Chondrocyte (in vitro differentiated cells): Measurements from ENCODE around the gene AIFM2. TPM values are rescaled to one million over a fixed set of nuclear protein-coding genes. Genes with fewer than 3 reads are reported as not detected.

Experiments
- DNase-seq: peaks from one replicate; pipeline ENCODE4 v3.0.0; 2021; ENCODE audit warnings: mixed read lengths, low spot score
- H3K27ac Mint-ChIP-seq: one replicate; pipeline ENCODE4 v1.8.0; 2021; ENCODE audit warnings: mild to moderate bottlenecking, moderate library complexity, mixed read lengths; ENCODE audit not compliant: unreplicated experiment
- H3K27me3 Mint-ChIP-seq: 2 replicates; pipeline ENCODE4 v1.8.0; 2021; ENCODE audit warnings: low read depth, mixed read lengths
- H3K36me3 Mint-ChIP-seq: 2 replicates; pipeline ENCODE4 v1.8.0; 2021; ENCODE audit warnings: low read depth, mixed read lengths
- H3K4me1 Mint-ChIP-seq: 2 replicates; pipeline ENCODE4 v1.8.0; 2021; ENCODE audit warnings: low read depth, mild to moderate bottlenecking, mixed read lengths
- H3K4me3 Mint-ChIP-seq: one replicate; pipeline ENCODE4 v1.8.0; 2021; ENCODE audit warnings: mild to moderate bottlenecking, moderate library complexity, mixed read lengths; ENCODE audit not compliant: unreplicated experiment
- H3K9me3 Mint-ChIP-seq: 2 replicates; pipeline ENCODE4 v1.8.0; 2021; ENCODE audit warnings: low read depth, mixed read lengths
- CTCF ChIP-seq: fragments of 200-600 bp; sonication (generic); IDR thresholded peaks from 2 replicates; pipeline ENCODE4 v1.5.0; 2021; ENCODE audit warnings: antibody characterized with exemption, mild to moderate bottlenecking, moderate library complexity
- total RNA-seq: library from RNA; stranded (reverse); gene quantifications from 3 replicates; pipeline ENCODE4 v1.2.1, GENCODE V29; 2021

The AIFM2 gene
- total RNA-seq, 1 donor from 2014 or later: 10.3 TPM

GRCh38 chr10:70139997-70140250 is 7.3 kb upstream of the AIFM2 start:
- TF ChIP-seq CTCF: no peak
- no peaks in the 10 kb centered on the region for H3K9me3 Mint-ChIP-seq
- no peak for DNase-seq
- no peak overlapping the region for H3K27ac Mint-ChIP-seq
- no peak overlapping the region for H3K4me3 Mint-ChIP-seq
- peaks cover 6% of the 10 kb centered on the region for H3K4me1 Mint-ChIP-seq
- H3K27me3 Mint-ChIP-seq: no peaks in the 10 kb centered on the region
- H3K36me3 Mint-ChIP-seq: peaks cover 9% of the 10 kb centered on the region

- Mint-ChIP-seq H3K36me3 (peaks cover 9% of the 10 kb centered on the region), H3K9me3 (no peaks in the 10 kb centered on the region), H3K4me3 (no peak overlapping the region), H3K27ac (no peak overlapping the region), H3K27me3 (no peaks in the 10 kb centered on the region), H3K4me1 (peaks cover 2% of the 10 kb centered on the region)
- DNase-seq: no peak
- TF ChIP-seq CTCF: no peak
Measured at GRCh38 chr10:70139151-70139996, 6.7 kb upstream of the AIFM2 start.

GRCh38 chr10:70137927-70138883 is 5.6 kb upstream of the AIFM2 start:
- Mint-ChIP-seq H3K4me3 (no peak overlapping the region), H3K27me3 (no peaks in the 10 kb centered on the region), H3K9me3 (no peaks in the 10 kb centered on the region), H3K4me1 (peaks cover 2% of the 10 kb centered on the region), H3K36me3 (peaks cover 9% of the 10 kb centered on the region), H3K27ac (no peak overlapping the region)
- TF ChIP-seq CTCF: no peak
- DNase-seq: no peak

GRCh38 chr10:70137135-70137534 is 4.5 kb upstream of the AIFM2 start:
- Mint-ChIP-seq H3K36me3 (peaks cover 9% of the 10 kb centered on the region), H3K4me3 (no peak overlapping the region), H3K4me1 (peaks cover 10% of the 10 kb centered on the region), H3K27ac (no peak overlapping the region), H3K9me3 (no peaks in the 10 kb centered on the region), H3K27me3 (no peaks in the 10 kb centered on the region)
- no peak for DNase-seq
- TF ChIP-seq CTCF: no peak

GRCh38 chr10:70135684-70136083 is 3.1 kb upstream of the AIFM2 start:
- peaks cover 9% of the 10 kb centered on the region for H3K36me3 Mint-ChIP-seq
- H3K9me3 Mint-ChIP-seq: no peaks in the 10 kb centered on the region
- peaks cover 24% of the 10 kb centered on the region for H3K4me1 Mint-ChIP-seq
- H3K27ac Mint-ChIP-seq: no peak overlapping the region
- no peak for TF ChIP-seq CTCF
- no peaks in the 10 kb centered on the region for H3K27me3 Mint-ChIP-seq
- no peak overlapping the region for H3K4me3 Mint-ChIP-seq
- no peak for DNase-seq
